Duodenal mucosa (tissue), 2 donors: ENCODE measurements around the gene PLEKHA1.

Source experiments
- H3K27ac ChIP-seq: one replicate; pipeline ENCODE4 v1.7.0; 2013; ENCODE audit warnings: low read depth, low read length
- H3K27me3 ChIP-seq, 2 donors: one replicate each; pipeline ENCODE4 v1.7.0; 2013; ENCODE audit warnings: low read length in 2 of 2, control low read depth in 1 of 2; ENCODE audit not compliant: insufficient read depth in 2 of 2, control insufficient read depth in 1 of 2
- H3K36me3 ChIP-seq, 2 donors: one replicate each; pipeline ENCODE4 v1.7.0; 2013; ENCODE audit warnings: low read length in 2 of 2, control low read depth in 1 of 2; ENCODE audit not compliant: insufficient read depth in 2 of 2, control insufficient read depth in 1 of 2
- H3K4me1 ChIP-seq, 2 donors: one replicate each; pipeline ENCODE4 v1.7.0; 2013; ENCODE audit warnings: low read length in 2 of 2, control low read depth in 1 of 2; ENCODE audit not compliant: insufficient read depth in 2 of 2, control insufficient read depth in 1 of 2
- H3K4me3 ChIP-seq, 2 donors: one replicate each; pipeline ENCODE4 v1.7.0; 2013; ENCODE audit warnings: low read length in 2 of 2, low read depth in 1 of 2
- H3K9ac ChIP-seq, 2 donors: one replicate each; pipeline ENCODE4 v1.7.0; 2013; ENCODE audit warnings: low read length in 2 of 2, low read depth in 1 of 2
- H3K9me3 ChIP-seq, 2 donors: one replicate each; pipeline ENCODE4 v1.7.0; 2013; ENCODE audit warnings: low read length in 2 of 2, control low read depth in 1 of 2; ENCODE audit not compliant: control insufficient read depth in 1 of 2

Gene PLEKHA1

DNA sequence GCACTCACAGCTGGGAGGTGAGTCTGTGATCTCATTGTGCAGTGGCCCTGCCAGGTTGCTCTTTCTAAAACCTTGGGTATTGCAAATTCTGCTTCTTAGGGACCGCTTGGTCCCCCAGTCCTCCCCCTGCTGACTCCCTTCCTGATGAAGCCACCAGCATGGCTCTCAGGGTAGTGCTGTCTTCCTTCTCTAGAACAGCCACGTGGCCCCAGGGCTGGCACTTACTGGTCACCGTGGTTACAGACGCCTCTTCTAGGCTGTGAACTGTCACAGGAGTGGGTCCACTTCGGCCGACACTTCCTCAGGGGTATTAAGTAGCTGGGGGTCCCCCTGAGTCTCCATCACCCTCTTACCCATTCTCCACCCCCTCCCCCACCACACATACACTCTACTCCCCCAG lies 84.2 kb downstream of the PLEKHA1 start:
- Histone ChIP-seq H3K4me3 (no peak overlapping the region), H3K4me1 (peaks cover 0 to 14% of the 10 kb centered on the region in 2 donors), H3K9ac (no peak overlapping the region), H3K27me3 (peaks cover 18 to 24% of the 10 kb centered on the region in 2 donors), H3K27ac (no peak overlapping the region), H3K36me3 (no peaks in the 10 kb centered on the region), H3K9me3 (no peaks in the 10 kb centered on the region)

DNA sequence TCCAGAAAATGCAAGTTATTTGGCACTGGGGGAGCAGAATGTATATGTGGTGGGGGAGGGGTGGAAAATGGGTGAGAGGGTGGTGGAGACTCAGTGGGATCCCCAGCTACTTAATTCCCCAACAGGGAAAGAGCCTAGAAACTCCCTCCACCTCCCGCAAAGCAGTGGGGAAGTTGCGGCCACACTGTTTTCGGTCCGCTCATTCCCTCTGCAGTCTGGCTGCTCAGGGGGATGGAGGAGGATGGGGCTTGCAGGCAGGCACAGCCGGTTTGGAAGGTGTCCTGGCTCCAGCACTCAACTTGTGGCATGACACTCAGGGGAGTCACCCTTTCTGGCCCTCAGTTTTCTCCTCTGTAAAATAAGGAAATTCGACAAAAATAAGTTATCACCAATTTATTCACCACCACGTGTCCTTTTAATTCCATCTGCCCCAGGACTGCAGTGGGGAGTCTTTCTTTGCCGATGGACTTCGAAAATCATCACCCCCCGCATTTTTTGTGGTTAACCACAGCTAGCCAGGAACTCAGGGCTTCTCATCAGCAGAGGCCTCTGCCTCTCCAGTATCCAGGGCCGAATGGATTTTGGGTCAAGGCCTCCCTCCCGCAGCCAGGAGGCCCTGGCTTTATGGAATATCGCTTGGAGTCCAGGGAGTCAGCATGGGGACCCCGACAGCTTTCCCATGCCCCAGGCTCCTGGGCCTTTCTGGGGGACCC lies 85.2 kb downstream of the PLEKHA1 start:
- Histone ChIP-seq H3K36me3 (no peaks in the 10 kb centered on the region), H3K4me1 (peaks cover 0 to 14% of the 10 kb centered on the region in 2 donors), H3K9me3 (no peaks in the 10 kb centered on the region), H3K4me3 (no peak overlapping the region), H3K27ac (no peak overlapping the region), H3K27me3 (peaks cover 18 to 24% of the 10 kb centered on the region in 2 donors), H3K9ac (no peak overlapping the region)

DNA sequence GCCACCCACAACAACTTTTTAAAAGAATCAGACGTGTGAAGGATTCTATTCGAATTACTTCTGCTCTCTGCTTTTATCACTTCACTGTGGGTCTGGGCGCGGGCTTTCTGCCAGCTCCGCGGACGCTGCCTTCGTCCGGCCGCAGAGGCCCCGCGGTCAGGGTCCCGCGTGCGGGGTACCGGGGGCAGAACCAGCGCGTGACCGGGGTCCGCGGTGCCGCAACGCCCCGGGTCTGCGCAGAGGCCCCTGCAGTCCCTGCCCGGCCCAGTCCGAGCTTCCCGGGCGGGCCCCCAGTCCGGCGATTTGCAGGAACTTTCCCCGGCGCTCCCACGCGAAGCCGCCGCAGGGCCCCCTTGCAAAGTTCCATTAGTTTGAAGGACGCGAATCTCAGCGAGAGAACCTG lies 86.4 kb downstream of the PLEKHA1 start:
- Histone ChIP-seq H3K9ac (peak overlapping the region in 1 of 2 donors; percentile 32), H3K27ac (no peak overlapping the region), H3K36me3 (no peaks in the 10 kb centered on the region), H3K4me3 (peak overlapping the region; percentile 53 to 62), H3K27me3 (peaks cover 18 to 24% of the 10 kb centered on the region in 2 donors), H3K4me1 (peaks cover 0 to 14% of the 10 kb centered on the region in 2 donors), H3K9me3 (no peaks in the 10 kb centered on the region)

DNA sequence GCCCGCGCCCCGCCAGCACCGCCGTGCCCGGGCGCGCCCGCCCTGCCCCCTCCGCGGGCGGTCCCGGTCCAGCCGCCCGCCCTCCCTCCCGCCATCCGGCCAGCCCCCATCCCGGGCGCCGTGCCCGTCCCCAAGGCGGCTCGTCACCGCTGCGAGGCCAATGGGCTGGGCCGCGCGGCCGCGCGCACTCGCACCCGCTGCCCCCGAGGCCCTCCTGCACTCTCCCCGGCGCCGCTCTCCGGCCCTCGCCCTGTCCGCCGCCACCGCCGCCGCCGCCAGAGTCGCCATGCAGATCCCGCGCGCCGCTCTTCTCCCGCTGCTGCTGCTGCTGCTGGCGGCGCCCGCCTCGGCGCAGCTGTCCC lies 86.8 kb downstream of the PLEKHA1 start, which contains the start of gene HTRA1:
HTRA1 (plus strand) TSS at position 187 of the 362 bp plus-strand sequence; CDS start at position 287, 100 bp downstream.
- Histone ChIP-seq H3K27ac (no peak within 1 kb of the TSS), H3K9ac (peak within 1 kb of the TSS; percentile 43 to 47), H3K36me3 (no peaks in the 10 kb centered on the region), H3K4me3 (peak within 1 kb of the TSS; percentile 74 to 80), H3K4me1 (peaks cover 0 to 14% of the 10 kb centered on the region in 2 donors), H3K27me3 (peaks cover 18 to 24% of the 10 kb centered on the region in 2 donors), H3K9me3 (no peaks in the 10 kb centered on the region)

DNA sequence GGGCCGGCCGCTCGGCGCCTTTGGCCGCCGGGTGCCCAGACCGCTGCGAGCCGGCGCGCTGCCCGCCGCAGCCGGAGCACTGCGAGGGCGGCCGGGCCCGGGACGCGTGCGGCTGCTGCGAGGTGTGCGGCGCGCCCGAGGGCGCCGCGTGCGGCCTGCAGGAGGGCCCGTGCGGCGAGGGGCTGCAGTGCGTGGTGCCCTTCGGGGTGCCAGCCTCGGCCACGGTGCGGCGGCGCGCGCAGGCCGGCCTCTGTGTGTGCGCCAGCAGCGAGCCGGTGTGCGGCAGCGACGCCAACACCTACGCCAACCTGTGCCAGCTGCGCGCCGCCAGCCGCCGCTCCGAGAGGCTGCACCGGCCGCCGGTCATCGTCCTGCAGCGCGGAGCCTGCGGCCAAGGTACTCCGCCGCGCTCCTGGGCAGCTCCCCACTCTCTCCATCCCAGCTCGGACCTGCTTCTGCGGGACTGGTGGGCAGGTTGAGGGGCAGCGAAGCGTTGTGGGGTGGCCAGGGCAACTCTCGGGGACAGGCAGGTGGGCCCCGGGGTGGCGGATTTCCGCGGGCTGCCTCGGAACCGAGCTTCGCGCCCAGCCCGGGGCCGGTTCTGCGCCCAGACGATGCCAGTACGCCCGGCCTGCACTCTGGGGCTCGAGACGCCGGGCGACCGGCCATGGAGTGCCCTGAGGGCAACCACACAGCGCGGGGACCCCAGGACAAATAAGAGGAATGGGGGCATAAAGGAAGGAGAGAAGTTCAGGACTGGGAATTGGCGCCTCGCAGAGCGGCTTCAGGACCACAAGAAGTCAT lies 87.4 kb downstream of the PLEKHA1 start:
- Histone ChIP-seq H3K9me3 (no peaks in the 10 kb centered on the region), H3K4me3 (peak overlapping the region; percentile 74 to 80), H3K27me3 (peaks cover 16 to 24% of the 10 kb centered on the region in 2 donors), H3K9ac (peak overlapping the region; percentile 43 to 47), H3K27ac (no peak overlapping the region), H3K36me3 (no peaks in the 10 kb centered on the region), H3K4me1 (peaks cover 0 to 14% of the 10 kb centered on the region in 2 donors)

DNA sequence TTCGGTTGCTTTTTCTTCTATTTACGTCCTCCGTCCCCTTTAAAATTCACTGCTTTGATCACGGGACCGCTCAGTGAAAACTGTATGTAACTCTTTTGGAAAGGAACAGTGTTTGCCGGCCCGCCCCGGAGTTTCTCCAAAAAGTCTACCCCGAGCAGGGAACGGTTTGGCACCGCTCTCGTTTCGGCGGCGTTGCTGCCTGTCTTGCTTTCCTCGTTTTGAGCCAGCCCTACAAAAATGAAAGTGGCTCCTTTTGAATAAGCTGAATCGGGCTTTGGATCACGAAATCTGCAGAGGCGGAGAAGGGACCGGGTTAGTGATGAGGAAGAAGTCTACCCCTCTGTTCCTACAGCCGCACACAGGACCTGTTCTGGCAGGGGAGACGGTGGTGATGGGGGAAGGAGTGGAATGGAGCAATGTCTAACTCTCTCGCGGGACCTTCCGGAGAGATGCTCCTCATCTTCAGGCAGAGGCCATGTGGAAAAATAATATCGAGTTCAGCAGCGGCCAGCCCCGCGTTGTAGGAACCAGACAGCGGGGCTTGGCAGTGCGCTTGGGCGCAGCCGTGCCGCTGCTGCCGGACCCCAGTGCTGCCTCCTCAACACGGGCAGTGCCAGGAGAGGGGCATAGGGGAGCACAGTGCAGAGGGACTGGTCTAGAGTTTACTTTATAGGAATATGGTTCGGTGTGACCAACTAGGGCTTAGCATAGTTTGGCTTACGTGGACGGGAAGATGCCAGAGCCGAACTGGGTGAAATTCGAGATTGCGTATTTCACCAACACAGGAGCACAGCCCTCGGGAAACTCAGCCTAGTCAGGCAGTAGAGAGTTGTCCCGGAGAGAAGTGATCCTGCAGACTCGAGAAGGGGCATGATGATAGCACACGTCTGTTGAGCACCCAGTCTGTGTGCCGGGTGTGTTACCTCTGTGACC lies 88.3 kb downstream of the PLEKHA1 start:
- Histone ChIP-seq H3K27ac (no peak overlapping the region), H3K27me3 (peaks cover 15 to 23% of the 10 kb centered on the region in 2 donors), H3K9me3 (no peaks in the 10 kb centered on the region), H3K36me3 (no peaks in the 10 kb centered on the region), H3K9ac (peak overlapping the region; percentile 43 to 47), H3K4me3 (peak overlapping the region; percentile 74 to 80), H3K4me1 (peaks cover 0 to 14% of the 10 kb centered on the region in 2 donors)

DNA sequence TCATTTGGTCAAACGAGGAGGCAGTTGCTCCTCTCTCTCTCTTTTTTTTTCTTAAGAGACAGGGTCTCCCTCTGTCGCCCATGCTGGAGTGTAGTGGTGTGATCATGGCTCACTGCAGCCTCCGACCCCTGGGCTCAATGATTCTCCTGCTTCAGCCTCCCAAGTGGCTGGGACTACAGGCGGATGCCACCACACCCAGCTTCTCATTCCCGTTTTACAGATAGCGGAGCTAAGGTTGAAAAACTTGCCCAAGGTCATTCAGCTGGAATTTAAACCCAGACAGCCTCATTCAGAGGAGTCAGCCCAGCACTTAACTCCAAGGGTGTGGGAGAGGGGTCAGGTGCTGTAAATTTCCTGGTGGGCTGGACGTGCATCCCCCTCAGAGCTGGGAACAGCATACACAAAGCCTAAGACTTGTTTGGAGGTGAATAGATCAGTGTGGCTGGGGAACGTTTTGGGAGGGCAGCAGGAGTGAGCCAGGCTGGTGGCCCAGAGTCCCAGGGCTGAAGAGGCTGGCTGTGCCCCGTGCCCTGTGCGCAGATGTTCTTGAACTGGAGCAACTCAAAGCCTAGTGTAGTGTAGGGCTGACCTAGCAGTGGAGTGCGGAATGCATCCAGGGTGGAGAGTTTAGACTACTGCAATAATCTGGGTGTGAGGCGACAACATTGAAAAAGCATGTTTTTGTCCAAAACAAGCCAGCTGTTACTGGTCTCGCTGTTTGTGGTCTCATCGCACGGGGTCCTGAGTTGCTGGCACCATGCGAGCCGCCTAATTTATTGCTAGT lies 89.2 kb downstream of the PLEKHA1 start:
- Histone ChIP-seq H3K27me3 (peaks cover 12 to 16% of the 10 kb centered on the region in 2 donors), H3K9ac (no peak overlapping the region), H3K4me1 (peaks cover 3 to 14% of the 10 kb centered on the region in 2 donors), H3K9me3 (no peaks in the 10 kb centered on the region), H3K36me3 (no peaks in the 10 kb centered on the region), H3K27ac (no peak overlapping the region), H3K4me3 (peak overlapping the region in 1 of 2 donors; percentile 74)

DNA sequence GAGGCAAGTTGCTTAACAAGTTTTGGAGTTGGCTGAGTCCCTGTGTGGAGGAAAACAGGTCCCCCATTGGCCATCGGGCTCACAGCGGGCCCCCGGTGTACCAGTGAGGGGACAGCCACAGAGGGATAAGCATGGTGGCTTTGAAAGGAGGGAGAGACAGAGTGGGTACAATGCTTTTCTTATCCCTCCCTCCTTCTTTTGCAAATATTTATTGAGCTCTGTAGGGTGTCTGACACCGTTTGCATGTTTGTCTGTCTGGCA lies 89.7 kb downstream of the PLEKHA1 start:
- H3K27ac ChIP-seq, result no peak overlapping the region
- H3K36me3 ChIP-seq, result no peaks in the 10 kb centered on the region
- H3K4me1 ChIP-seq, result peaks cover 6 to 14% of the 10 kb centered on the region in 2 donors
- H3K9ac ChIP-seq, result no peak overlapping the region
- H3K9me3 ChIP-seq, result no peaks in the 10 kb centered on the region
- no peak overlapping the region for H3K4me3 ChIP-seq
- peaks cover 7 to 13% of the 10 kb centered on the region in 2 donors for H3K27me3 ChIP-seq

DNA sequence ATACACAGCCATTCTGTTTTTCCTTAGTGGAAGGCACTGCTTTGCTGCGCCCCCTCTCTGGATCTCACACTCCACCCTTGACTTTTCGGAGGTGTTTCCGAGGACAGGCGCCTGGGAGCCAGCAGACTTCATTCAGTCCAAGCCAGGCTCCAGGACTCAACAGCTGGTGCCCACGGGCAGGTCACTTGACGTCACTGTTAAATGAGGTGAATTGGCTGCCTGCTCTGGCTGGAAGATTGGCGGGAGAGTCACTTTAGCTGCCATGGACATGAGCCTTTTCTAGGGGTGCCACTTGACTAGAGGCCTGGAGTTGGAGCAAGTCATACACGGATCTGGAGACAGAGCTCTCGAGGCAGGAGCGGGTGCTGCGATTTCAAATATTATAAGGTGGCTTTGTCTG lies 90.1 kb downstream of the PLEKHA1 start:
- H3K4me1 ChIP-seq, result peaks cover 6 to 14% of the 10 kb centered on the region in 2 donors
- no peaks in the 10 kb centered on the region for H3K9me3 ChIP-seq
- no peak overlapping the region for H3K27ac ChIP-seq
- H3K36me3 ChIP-seq, result no peaks in the 10 kb centered on the region
- H3K9ac ChIP-seq, result no peak overlapping the region
- H3K4me3 ChIP-seq, result no peak overlapping the region
- H3K27me3 ChIP-seq, result peaks cover 6 to 13% of the 10 kb centered on the region in 2 donors
